GM21723 (cell line): Measurements from ENCODE around the gene STIM1.
A peak's percentile ranks its signal among the peaks of the same experiment; 100 is the strongest.

Source experiments
- ATAC-seq: cut with Tn5 transposase; IDR thresholded peaks from one replicate; pipeline ENCODE4 v1.9.1; 2021; ENCODE audit warnings: mild to moderate bottlenecking, moderate library complexity; ENCODE audit not compliant: unreplicated experiment

Gene STIM1

GRCh38 chr11:3909901-3910300 is 54.4 kb downstream of the STIM1 start:
- no peak for ATAC-seq

- ATAC-seq = no peak
Measured at GRCh38 chr11:3911908-3912505, 56.5 kb downstream of the STIM1 start.

GRCh38 chr11:3913921-3914320 is 58.5 kb downstream of the STIM1 start:
- ATAC-seq = no peak

- no peak for ATAC-seq
Measured at GRCh38 chr11:3914805-3915204, 59.3 kb downstream of the STIM1 start.

- no peak for ATAC-seq
Measured at GRCh38 chr11:3916962-3917361, 61.5 kb downstream of the STIM1 start.

- peak; percentile 67 for ATAC-seq
Measured at GRCh38 chr11:3920148-3920852, 64.8 kb downstream of the STIM1 start.

- no peak for ATAC-seq
Measured at GRCh38 chr11:3922056-3922455, 66.6 kb downstream of the STIM1 start.

GRCh38 chr11:3925513-3925912 is 70.0 kb downstream of the STIM1 start:
- no peak for ATAC-seq

GRCh38 chr11:3926458-3927095 is 71.1 kb downstream of the STIM1 start:
- no peak for ATAC-seq

GRCh38 chr11:3927129-3927796 is 71.8 kb downstream of the STIM1 start:
- ATAC-seq = no peak

- no peak for ATAC-seq
Measured at GRCh38 chr11:3929232-3929631, 73.8 kb downstream of the STIM1 start.

GRCh38 chr11:3929649-3930048 is 74.2 kb downstream of the STIM1 start:
- ATAC-seq = no peak

GRCh38 chr11:3932698-3933097 is 77.2 kb downstream of the STIM1 start:
- ATAC-seq = no peak

GRCh38 chr11:3933165-3933628 is 77.7 kb downstream of the STIM1 start:
- no peak for ATAC-seq

GRCh38 chr11:3934658-3935057 is 79.2 kb downstream of the STIM1 start:
- no peak for ATAC-seq

GRCh38 chr11:3936517-3936916 is 81.1 kb downstream of the STIM1 start:
- no peak for ATAC-seq

- ATAC-seq = no peak
Measured at GRCh38 chr11:3939211-3939610, 83.7 kb downstream of the STIM1 start.

GRCh38 chr11:3939651-3940190 is 84.3 kb downstream of the STIM1 start:
- ATAC-seq = no peak

- ATAC-seq = no peak
Measured at GRCh38 chr11:3942160-3942955, 86.9 kb downstream of the STIM1 start.

GRCh38 chr11:3942956-3943497 is 87.6 kb downstream of the STIM1 start:
- no peak for ATAC-seq
